GM19324 (cell line): ENCODE measurements around the gene FAT2.

ENCODE experiments used
- ATAC-seq: cut with Tn5 transposase; IDR thresholded peaks from one replicate; pipeline ENCODE4 v1.9.1; 2021; ENCODE audit warnings: mild to moderate bottlenecking, moderate library complexity; ENCODE audit not compliant: unreplicated experiment, low FRiP score

Gene FAT2

DNA sequence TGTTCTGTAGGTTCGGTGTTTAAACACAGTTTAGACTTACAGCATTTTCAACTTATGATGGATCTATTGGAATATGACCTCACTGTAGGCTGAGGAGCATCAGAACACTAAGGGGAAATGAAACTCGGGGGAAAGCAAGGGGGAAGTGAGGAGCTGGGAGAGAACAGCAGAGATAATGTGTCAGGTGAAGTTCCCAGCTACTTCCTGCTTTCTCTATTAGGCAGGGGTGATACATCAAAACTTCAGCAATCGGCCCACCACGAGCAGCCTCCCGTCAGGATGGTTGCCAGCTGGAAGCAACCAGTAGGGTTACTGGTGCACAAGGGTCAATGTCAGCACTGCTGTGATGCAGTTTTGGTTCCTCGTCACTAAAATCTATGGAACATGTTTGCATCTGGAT lies 34.3 kb downstream of the FAT2 start:
- no peak for ATAC-seq

DNA sequence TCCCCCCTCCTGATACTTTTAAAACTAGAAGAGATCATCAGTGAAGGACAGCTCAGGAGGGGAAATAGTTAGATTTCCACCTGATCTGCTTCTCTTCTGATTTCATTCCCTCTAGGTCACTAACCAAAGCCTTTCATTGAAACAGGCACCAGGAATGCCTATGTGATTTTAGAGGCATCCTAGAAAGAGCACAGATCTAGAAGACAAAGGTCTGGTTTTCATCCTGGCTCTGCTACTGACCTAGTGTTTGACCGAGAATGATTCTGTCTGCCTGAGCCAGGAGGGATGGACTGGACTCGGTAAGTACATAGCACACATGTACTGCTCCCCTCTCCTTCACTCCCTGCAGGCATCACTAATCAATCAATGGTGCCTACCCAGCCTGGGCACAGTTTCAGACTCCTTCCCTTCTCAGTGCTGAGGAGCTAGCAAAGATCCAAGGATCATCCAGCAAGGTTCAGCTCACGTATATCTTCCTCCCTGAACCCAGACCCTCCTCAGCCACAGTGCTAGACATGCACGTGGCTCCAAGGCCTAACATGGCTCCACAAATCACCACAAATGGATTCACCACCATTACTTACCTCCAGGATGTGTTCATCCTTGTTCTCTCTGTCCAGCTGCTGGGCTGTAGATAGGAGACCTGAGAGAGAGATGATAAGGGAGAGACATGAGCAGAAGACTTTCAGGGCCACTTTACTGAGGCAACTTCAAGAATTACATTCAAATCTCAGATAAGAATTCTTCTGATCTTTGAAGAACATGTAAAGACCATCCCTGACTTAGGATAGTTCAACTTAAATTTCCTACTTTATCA lies 35.2 kb downstream of the FAT2 start:
- ATAC-seq: no peak

DNA sequence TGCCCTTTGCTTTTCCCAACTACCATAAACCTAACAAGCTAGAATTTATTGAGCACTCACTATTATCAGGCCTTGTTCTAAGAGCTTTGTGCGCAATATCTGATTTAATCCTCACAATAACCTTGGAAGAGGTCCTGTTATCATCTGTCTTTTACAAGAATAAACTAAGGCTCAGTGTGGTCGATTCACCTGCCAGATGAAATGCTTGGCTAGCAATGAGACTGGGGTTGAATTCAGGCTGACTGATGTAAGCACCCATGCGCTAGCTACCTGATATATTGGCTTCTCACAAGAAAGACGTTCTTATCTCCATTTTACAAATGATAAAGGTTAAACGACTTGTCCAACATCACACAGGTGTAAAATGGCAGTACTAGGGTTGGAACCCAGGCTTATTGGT lies 37.4 kb downstream of the FAT2 start:
- no peak for ATAC-seq

DNA sequence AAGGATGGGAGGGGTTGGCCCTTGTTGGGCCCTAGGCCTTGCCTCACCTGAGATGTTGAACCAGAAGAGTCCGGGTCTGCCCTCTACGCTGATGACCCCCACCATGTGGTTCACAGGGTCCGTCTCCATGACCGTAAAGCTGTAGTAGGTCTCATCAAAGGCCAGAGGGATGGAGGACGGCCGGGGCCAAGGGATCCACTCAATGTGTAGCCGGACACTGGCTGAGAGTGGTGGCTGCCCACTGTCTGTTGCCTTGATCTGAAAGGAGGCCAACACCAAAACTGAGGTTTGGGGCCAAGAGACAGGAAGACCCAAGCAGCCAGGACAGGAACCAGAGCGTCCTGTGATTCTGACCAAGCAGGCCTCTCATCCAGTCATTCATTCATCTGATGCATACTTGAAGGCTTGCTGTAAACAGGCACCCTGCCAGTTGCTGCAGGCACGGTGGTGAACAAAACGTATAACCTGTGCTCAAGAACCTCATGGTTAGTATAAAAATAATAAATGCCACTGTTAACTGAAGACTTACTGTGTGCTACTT lies 37.9 kb downstream of the FAT2 start:
- ATAC-seq: no peak

DNA sequence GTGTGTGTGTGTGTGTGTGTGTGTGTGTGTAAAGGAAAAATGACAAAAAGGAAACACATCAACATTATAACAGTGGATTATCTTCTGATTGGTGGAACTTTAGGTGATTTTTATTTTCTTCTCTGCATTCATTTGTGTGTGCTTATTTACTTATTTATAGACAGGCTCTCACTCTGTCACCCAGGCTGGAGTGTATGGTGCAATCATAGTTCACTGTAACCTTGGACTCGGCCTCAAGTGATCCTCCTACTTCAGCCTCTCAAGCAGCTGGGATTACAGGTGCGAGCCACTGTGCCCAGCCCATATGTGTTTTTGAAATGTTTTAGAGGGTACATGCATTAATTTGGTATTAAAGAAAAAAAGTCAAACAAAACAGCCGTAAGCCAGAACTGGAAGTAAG lies 39.1 kb downstream of the FAT2 start:
- no peak for ATAC-seq

DNA sequence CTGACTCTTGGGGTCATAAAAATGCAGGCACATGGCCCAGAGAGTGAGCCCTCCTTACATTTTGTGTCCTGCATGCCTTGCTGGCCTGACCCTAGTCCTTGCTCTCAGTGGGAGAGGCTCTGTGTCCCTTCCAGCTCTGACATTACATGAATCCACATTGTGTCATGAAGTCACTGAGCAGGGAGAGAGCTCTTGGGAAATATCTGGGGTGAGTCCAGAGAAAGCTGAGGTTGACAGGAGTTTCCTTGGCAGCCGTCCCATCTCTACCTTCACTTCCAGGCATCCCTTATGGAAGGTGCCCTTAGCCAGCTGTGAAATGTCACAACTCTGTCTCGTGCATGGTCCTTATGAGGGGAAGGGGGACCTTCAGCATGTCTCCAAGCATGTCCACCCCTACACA lies 41.0 kb downstream of the FAT2 start:
- no peak for ATAC-seq

DNA sequence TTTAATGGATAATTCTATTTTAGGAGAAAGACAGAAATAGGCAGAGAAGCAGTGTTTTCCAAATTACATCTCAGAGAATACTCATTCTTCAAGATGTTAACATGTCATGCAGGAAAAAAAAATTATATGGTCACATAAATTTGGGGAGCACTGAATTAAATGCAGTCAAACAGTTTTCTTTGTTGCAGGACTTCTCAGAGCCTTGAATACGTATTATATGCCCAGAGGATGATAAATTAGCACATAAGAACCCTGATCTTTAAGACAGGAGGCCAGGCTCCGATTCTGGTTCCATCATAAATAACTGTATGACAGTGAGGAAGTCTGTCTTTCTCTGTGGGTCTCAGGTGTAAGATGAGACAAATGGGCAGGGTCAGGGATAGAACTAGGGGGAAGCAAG lies 41.4 kb downstream of the FAT2 start:
- no peak for ATAC-seq

DNA sequence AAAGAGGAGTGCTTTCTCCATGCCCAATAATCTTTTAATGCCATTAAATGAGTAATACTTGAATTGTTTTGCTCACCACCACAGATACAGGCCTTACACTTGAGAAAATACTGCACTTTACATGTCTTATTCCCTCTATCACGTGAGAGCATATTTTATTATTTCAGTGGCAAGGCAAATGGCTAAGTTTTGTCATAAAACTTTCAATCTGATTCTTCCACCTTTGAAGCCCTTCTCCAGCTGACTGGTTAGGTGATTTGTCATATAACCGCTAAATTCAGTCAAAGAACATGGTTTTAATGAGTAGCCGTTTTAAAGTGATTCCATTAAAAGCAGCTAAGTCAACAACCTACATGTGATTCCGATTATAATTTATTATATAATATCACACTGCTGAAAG lies 43.8 kb downstream of the FAT2 start:
- no peak for ATAC-seq

DNA sequence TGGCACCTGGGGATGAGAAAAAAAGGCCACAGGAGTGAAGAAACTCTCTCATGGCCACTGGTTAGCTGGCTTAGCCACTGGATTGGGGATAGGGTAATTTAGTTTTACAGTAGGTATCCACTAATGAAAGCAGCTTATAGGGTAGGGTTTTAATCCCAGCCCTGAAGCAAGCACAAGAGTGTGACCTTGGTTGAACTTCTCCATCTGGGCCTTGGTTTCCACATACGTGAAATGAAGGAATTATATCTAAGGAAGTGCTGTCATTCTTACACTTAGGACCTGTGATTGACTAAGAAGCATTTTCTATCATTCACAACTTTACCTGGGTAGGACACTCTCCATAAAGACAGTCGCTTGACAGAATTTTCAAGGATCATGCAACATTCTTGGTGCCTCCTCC lies 49.6 kb downstream of the FAT2 start:
- no peak for ATAC-seq
